AG09309 (cell line): ENCODE measurements around the gene AZGP1.
"Not testable (repeated sequence)": the region's sequence is repeated elsewhere in the genome, so short reads cannot be mapped to it uniquely, and the experiment has no call there.

Experiments
- DNase-seq: peaks from one replicate; pipeline ENCODE4 v3.0.0-alpha.2; 2010; ENCODE audit warnings: low read depth
- H3K4me3 ChIP-seq: 2 replicates; pipeline ENCODE4 v1.5.1; 2011; ENCODE audit warnings: mild to moderate bottlenecking, low read depth, low read length, moderate library complexity; ENCODE audit not compliant: control insufficient read depth
- CTCF ChIP-seq: IDR thresholded peaks from 2 replicates; pipeline ENCODE4 v1.5.1; 2011; ENCODE audit warnings: mild to moderate bottlenecking, low read depth, low read length, inconsistent platforms; ENCODE audit not compliant: insufficient read depth, control insufficient read depth; ENCODE audit errors: missing control alignments

Gene AZGP1

GRCh38 chr7:99969298-99969697 is 6.5 kb downstream of the AZGP1 start:
- TF ChIP-seq CTCF: no peak
- no peak for DNase-seq
- no peak overlapping the region for H3K4me3 ChIP-seq

- no peak for DNase-seq
- no peak for TF ChIP-seq CTCF
- H3K4me3 ChIP-seq: no peak overlapping the region
Measured at GRCh38 chr7:99958564-99959227, 17.1 kb downstream of the AZGP1 start.

- no peak for TF ChIP-seq CTCF
- DNase-seq: no peak
- H3K4me3 ChIP-seq: no peak overlapping the region
Measured at GRCh38 chr7:99955247-99955646, 20.6 kb downstream of the AZGP1 start.

- H3K4me3 ChIP-seq, DNase-seq: not testable (repeated sequence)
Measured at GRCh38 chr7:99954643-99955042, 21.2 kb downstream of the AZGP1 start.

GRCh38 chr7:99953649-99954048 is 22.2 kb downstream of the AZGP1 start:
- peak; percentile 29 for DNase-seq
- H3K4me3 ChIP-seq: no peak overlapping the region
- no peak for TF ChIP-seq CTCF

GRCh38 chr7:99952649-99953048 is 23.2 kb downstream of the AZGP1 start:
- not testable (repeated sequence) for H3K4me3 ChIP-seq, DNase-seq

GRCh38 chr7:99950819-99951218 is 25.0 kb downstream of the AZGP1 start:
- not testable (repeated sequence) for DNase-seq, H3K4me3 ChIP-seq

GRCh38 chr7:99949645-99950228 is 26.1 kb downstream of the AZGP1 start:
- TF ChIP-seq CTCF: peak; percentile 46
- no peak for DNase-seq
- no peak overlapping the region for H3K4me3 ChIP-seq
